Thyroid gland (tissue), 4 donors: ENCODE data around the gene RASL10A. TPM values are rescaled to one million over a fixed set of nuclear protein-coding genes. Genes with fewer than 3 reads are reported as not detected.

ENCODE experiments used
- DNase-seq, 2 donors: peaks; one replicate each; pipeline ENCODE4 v3.0.0-alpha.2; 2019
- H3K27ac ChIP-seq, 3 donors: fragments of 200-600 bp; sonication (generic); 1 replicate in 2 of 3; 2 replicates in 1 of 3; pipeline ENCODE4 v1.5.1; 2016 to 2019; ENCODE audit warnings: mild to moderate bottlenecking in 1 of 3, moderate library complexity in 1 of 3
- H3K27me3 ChIP-seq: fragments of 200-600 bp; sonication (generic); one replicate; pipeline ENCODE4 v1.5.1; 2019
- H3K36me3 ChIP-seq, 2 donors: fragments of 200-600 bp; sonication (generic); one replicate each; pipeline ENCODE4 v1.5.1; 2016 to 2019
- H3K4me1 ChIP-seq, 2 donors: fragments of 200-600 bp; sonication (generic); one replicate each; pipeline ENCODE4 v1.5.1; 2017 to 2019
- H3K4me3 ChIP-seq, 3 donors: fragments of 200-600 bp; sonication (generic); replicated peaks in 1 of 3; 1 replicate in 2 of 3; 2 replicates in 1 of 3; pipeline ENCODE4 v1.5.1; 2016; ENCODE audit warnings: mild to moderate bottlenecking in 1 of 3
- H3K9me3 ChIP-seq: fragments of 200-600 bp; sonication (generic); one replicate; pipeline ENCODE4 v1.5.1; 2017
- POLR2A ChIP-seq, 2 donors: fragments of 450-650 bp; IDR thresholded peaks; one replicate each; pipeline ENCODE4 v1.6.1; 2017; ENCODE audit warnings: antibody characterized with exemption in 2 of 2, mild to moderate bottlenecking in 2 of 2, moderate library complexity in 1 of 2
- WGBS, 2 donors: methylation state at CpG; one replicate each; pipeline ENCODE4 v1.1.5; 2017; 5-methylcytosine and 5-hydroxymethylcytosine counted together
- intact Hi-C: fragments of 100-400 bp; cut with DNase I; formaldehyde crosslinking; loops from one replicate; pipeline ENCODE4 v1.15.1; 2023
- total RNA-seq, 4 donors: library from RNA; depleted of rRNA; stranded (reverse); fragments of >200 nt; gene quantifications; one replicate each; pipeline ENCODE4 v1.2.3, GENCODE V29; 2016
- TF ChIP-seq, protein P1 (sequence below), 6 experiments: fragments of 200-600 bp in 3 of 6; fragments of 450-650 bp in 3 of 6; sonication (generic) in 3 of 6; IDR thresholded peaks; one replicate each; pipeline ENCODE4 v1.5.1; 2016 to 2019; ENCODE audit warnings: antibody characterized with exemption in 6 of 6, mild to moderate bottlenecking in 2 of 6, inconsistent platforms in 1 of 6, moderate library complexity in 1 of 6

Gene RASL10A
- total RNA-seq, 4 donors from 2014 or later = 0.67 to 1.7 TPM; not detected in 2

DNA sequence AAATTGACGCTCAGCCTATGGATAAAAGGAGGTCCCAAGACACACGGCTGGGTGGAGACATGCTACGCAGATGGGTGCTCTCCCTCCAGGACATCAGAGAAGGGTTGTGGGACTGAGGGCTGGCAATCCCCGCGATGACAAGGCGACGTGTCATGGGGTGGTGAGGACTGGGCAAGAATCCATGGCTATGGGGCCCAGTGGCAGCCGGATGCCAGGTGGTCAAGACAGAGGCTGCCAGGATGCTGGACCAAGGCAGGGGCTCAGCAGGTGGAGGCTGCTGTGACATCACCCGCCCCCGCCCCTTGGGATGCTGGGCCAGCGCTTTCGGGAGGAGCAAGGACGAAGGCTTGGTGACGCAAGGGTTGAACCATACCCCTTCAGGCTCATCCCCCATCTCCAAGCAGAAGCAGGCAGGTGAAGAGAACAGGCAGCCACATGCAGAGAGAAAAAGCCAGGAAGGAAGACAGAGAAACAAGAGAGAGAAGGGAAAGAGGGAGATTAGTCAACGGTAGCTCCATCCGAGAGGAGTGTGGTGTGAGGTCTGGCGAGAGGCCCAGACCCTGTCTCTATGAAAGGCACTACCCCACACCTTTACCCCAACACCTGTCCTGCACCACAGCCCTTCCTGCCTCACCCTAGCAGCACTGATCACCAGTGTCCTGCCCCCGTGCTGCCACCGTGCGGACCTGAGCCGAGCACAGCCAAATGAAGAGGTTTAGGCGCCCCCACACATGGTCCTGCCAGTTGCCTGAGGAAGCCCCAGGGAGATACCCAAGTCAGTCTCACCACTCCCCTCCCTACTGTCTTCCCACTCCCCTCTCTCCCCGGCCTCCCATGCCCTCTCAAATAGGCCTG lies 24.1 kb upstream of the RASL10A start:
- Histone ChIP-seq H3K4me1 (peaks cover 20 to 25% of the 10 kb centered on the region in 2 donors), H3K4me3 (no peak overlapping the region), H3K27ac (no peak overlapping the region), H3K9me3 (no peaks in the 10 kb centered on the region), H3K36me3 (peaks cover 41 to 54% of the 10 kb centered on the region in 2 donors), H3K27me3 (no peaks in the 10 kb centered on the region)
- DNase-seq = no peak
- 94 to 98% methylated on average over 22 to 23 of the region's 23 CpGs for WGBS, 2 donors
- intact Hi-C loops = no loop called here
- TF ChIP-seq POLR2A (IDR thresholded peaks at IDR 0.05) = no peak
- TF ChIP-seq, protein P1, sequence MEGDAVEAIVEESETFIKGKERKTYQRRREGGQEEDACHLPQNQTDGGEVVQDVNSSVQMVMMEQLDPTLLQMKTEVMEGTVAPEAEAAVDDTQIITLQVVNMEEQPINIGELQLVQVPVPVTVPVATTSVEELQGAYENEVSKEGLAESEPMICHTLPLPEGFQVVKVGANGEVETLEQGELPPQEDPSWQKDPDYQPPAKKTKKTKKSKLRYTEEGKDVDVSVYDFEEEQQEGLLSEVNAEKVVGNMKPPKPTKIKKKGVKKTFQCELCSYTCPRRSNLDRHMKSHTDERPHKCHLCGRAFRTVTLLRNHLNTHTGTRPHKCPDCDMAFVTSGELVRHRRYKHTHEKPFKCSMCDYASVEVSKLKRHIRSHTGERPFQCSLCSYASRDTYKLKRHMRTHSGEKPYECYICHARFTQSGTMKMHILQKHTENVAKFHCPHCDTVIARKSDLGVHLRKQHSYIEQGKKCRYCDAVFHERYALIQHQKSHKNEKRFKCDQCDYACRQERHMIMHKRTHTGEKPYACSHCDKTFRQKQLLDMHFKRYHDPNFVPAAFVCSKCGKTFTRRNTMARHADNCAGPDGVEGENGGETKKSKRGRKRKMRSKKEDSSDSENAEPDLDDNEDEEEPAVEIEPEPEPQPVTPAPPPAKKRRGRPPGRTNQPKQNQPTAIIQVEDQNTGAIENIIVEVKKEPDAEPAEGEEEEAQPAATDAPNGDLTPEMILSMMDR (IDR thresholded peaks at IDR 0.05) = no peak

DNA sequence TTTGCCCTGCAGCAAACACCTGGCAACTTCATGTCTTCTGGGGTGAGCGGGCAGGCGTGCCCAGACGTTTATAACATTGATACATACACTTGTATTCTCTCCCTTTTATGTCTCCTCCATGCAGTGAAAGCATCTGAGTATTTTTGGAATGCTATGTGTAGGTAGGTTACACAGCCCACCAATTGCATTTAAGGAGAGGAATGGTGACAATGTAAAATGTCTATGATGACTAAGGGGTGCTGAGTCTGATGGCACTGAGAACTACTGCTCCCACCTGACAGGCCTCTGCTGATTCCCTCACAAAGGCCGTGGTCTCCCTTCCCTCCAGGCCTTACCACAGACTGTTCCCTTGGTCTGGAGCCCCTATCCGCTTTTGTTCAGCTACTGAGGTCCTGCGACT lies 22.9 kb upstream of the RASL10A start:
- H3K27me3 ChIP-seq = no peaks in the 10 kb centered on the region
- 97 to 98% methylated on average over 6 of the region's 6 CpGs for WGBS, 2 donors
- H3K4me3 ChIP-seq = no peak overlapping the region
- no peak for TF ChIP-seq POLR2A (IDR thresholded peaks at IDR 0.05)
- TF ChIP-seq, protein P1 (IDR thresholded peaks at IDR 0.05) = no peak
- H3K4me1 ChIP-seq = peaks cover 14 to 15% of the 10 kb centered on the region in 2 donors
- no peaks in the 10 kb centered on the region for H3K9me3 ChIP-seq
- H3K27ac ChIP-seq = no peak overlapping the region
- no peak for DNase-seq
- H3K36me3 ChIP-seq = peaks cover 41 to 61% of the 10 kb centered on the region in 2 donors
- intact Hi-C loops = no loop called here

- H3K4me1 ChIP-seq = peaks cover 7 to 9% of the 10 kb centered on the region in 2 donors
- WGBS, 2 donors = 85 to 93% methylated on average over 10 to 12 of the region's 12 CpGs
- H3K9me3 ChIP-seq = no peaks in the 10 kb centered on the region
- peaks cover 44 to 65% of the 10 kb centered on the region in 2 donors for H3K36me3 ChIP-seq
- intact Hi-C loops = no loop called here
- no peaks in the 10 kb centered on the region for H3K27me3 ChIP-seq
- H3K4me3 ChIP-seq = no peak overlapping the region
- no peak for DNase-seq
- no peak for TF ChIP-seq POLR2A (IDR thresholded peaks at IDR 0.05)
- TF ChIP-seq, protein P1 (IDR thresholded peaks at IDR 0.05) = no peak
- H3K27ac ChIP-seq = no peak overlapping the region
Measured at GRCh38 chr22:29337631-29338284, 22.3 kb upstream of the RASL10A start.

- TF ChIP-seq, protein P1 (IDR thresholded peaks at IDR 0.05) = no peak
- no peak for TF ChIP-seq POLR2A (IDR thresholded peaks at IDR 0.05)
- Histone ChIP-seq H3K27ac (no peak overlapping the region), H3K4me3 (no peak overlapping the region), H3K27me3 (no peaks in the 10 kb centered on the region), H3K36me3 (peaks cover 44 to 66% of the 10 kb centered on the region in 2 donors), H3K9me3 (no peaks in the 10 kb centered on the region), H3K4me1 (peaks cover 0 to under 1% of the 10 kb centered on the region in 2 donors)
- 88 to 92% methylated on average over 14 of the region's 14 CpGs for WGBS, 2 donors
- no peak for DNase-seq
- intact Hi-C loops = no loop called here
Measured at GRCh38 chr22:29336751-29337490, 21.4 kb upstream of the RASL10A start.
